Brain pericyte (primary cell): ENCODE data around the gene METTL2A.
"Not testable (repeated sequence)": the region's sequence is repeated elsewhere in the genome, so short reads cannot be mapped to it uniquely, and the experiment has no call there.

Source experiments
- DNase-seq: peaks from one replicate; pipeline ENCODE4 v3.0.0-alpha.2; 2012; ENCODE audit warnings: low read depth, low spot score

Gene METTL2A

DNA sequence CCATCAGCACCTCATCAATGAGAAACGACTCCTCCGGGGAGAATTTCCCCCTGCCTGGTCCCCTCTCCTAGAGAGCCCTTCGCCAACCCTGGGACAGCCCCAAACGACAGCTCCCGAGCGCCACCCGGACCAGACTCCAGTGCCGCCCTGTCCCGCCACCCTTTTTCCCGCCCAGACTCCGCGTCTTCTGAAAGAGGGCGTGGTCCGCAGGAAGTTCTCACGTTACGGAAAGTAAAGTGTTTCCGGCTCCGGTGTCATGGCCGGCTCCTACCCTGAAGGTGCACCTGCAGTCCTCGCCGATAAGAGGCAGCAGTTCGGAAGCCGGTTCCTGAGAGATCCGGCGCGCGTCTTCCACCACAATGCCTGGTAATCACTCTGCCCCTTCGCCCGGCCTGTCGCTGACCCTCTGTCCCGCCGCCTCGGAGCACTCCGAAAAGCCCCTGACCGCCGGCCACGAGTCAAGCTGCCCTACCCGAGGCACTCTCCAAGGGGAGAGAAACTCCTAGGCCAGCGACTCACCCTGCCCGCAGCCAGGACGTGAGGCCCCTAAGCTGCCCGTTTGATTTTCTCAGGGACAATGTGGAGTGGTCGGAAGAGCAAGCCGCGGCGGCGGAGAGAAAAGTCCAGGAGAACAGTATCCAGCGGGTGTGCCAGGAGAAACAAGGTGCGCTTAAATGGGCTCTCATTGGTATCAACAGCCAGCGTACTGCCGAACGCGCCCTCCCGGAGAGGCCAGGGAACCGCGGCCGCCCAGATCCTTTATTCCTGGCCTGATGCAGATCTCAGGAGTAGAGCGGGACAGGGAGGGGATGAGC is at the start of gene METTL2A:
Gene METTL2A, plus strand, starts transcription at position 251 of the 815 bp plus-strand sequence. Its CDS starts 6 bp downstream, at position 257.
- peak; percentile 1 for DNase-seq

- DNase-seq: no peak
Observed at GRCh38 chr17:62380253-62380652, 43.4 kb upstream of the METTL2A start, which contains the start of gene EFCAB3. EFCAB3 (plus strand) TSS chr17:62380553; CDS start chr17:62382980, 2,427 bp downstream.

DNA sequence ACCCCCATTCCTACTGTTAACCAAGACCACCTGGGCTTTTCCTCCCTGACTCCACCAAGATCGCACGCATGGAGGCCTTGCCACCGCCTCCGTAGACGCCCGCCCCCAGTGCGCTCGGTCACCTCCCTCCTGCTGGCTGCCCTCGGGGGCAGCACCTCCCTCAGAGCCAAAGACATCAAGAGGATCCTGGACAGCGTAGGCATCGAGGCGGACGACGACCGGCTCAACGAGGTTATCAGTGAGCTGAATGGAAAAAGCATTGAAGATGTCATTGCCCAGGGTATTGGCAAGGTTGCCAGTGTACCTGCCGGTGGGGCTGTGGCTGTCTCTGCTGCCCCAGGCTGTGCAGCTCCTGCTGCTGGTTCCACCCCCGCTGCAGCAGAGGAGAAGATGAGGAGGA is 42.1 kb upstream of the METTL2A start:
- DNase-seq: no peak

DNA sequence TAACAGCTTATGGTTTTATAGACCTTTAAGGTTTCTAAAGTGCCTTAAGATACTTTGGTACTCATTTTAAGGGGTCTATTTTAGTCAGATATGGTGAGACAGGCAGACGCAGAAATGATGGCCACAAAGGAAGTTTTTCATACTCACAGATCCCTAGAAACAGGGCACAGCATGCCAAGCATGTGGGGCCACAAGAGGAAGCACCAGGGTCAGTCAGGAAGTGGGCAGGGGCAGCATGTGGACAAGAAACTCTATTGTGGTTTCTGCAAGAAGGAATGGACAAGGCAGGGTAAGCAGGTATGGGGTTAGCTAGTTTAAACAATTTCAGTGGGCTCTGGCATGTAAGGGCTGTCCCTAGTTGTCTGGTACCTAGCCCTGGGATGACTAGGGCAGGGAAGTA is 34.8 kb upstream of the METTL2A start:
- DNase-seq: no peak

DNA sequence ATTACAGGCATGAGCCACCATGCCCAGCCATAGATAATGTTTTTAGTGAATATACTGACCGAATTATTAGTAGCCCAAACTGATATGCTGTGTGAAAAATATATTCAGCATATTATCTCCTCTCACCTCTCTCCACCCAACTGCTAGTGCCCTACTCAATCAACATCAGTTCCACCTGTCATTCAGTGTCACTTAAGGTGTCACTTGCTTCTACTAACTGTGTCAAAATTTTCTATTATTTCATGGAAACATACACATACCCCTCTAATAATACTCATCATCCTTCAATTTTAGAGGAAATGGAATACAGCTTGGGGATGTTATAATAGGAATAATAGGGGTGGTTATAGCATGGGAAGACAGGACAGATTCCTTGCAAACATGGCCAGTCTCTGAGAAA is 30.8 kb upstream of the METTL2A start:
- DNase-seq: no peak

GRCh38 chr17:62398891-62399290 is 24.8 kb upstream of the METTL2A start:
- DNase-seq: no peak

GRCh38 chr17:62405451-62405850 is 18.2 kb upstream of the METTL2A start:
- DNase-seq: no peak

- DNase-seq: not testable (repeated sequence)
Observed at GRCh38 chr17:62413090-62413489, 10.6 kb upstream of the METTL2A start.

DNA sequence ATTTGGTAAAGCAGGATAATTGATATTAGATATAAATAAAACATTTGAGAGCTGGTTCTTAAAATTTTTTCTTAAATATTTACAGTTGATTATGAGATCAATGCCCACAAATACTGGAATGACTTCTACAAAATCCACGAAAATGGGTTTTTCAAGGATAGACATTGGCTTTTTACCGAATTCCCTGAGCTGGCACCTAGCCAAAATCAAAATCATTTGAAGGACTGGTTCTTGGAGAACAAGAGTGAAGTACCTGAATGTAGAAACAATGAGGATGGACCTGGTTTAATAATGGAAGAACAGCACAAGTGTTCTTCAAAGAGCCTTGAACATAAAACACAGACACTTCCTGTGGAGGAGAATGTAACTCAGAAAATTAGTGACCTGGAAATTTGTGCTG is 2.5 kb downstream of the METTL2A start:
- DNase-seq: not testable (repeated sequence)

DNA sequence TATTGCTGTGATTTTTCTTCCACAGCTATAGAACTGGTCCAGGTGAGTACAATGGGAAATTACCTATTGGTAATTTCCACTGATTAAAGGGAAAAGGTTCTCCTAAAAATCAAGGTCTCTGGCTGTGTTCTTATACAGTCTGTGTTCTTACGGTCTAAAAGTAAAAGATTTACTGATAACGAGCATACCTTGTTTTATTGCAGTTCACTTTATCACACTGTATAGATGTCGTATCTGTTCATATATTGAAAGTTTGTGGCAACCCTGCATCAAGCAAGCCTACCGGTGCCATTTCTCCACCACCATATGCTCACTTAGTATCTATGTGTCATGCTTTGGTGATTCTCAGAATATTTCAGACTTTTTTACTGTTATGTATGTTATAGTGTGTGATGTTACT is 11.6 kb downstream of the METTL2A start:
- DNase-seq: not testable (repeated sequence)

DNA sequence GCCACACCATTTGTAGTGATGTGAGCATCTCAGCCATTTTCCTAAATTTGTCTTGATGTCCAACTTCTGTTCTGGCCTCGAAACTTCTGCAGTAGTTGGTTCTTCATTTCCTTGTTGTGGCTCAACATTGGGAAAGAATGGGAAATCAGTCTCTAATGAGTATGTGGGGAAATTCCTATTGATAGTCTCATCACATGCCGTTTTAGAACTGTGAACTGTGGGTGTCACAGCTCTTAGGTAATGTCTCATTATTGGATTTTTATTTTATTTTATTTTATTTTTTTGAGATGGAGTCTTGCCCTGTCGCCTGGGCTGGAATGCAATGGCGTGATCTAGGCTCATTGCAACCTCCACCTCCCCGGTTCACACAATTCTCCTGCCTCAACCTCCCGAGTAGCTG is 17.5 kb downstream of the METTL2A start:
- DNase-seq: not testable (repeated sequence)

DNA sequence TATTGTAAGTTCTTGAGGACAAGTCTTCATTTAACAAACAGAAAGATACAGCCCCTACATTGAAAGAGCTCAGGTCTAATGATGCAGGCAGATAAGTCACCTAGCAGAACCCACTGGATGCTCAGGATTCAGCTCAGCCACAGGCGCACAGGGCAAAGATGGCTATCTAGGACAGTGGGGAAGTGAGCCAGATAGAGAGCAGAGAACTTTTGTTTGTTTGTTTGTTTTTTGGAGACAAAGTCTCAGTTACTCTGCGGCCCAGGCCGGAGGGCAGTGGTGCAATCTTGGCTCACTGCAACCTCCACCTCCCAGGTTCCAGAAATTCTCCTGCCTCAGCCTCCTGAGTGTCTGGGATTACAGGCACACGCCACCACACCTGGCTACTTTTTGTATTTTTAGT is 20.4 kb downstream of the METTL2A start:
- no peak for DNase-seq

- not testable (repeated sequence) for DNase-seq
Observed at GRCh38 chr17:62445791-62446190, 22.1 kb downstream of the METTL2A start.

DNA sequence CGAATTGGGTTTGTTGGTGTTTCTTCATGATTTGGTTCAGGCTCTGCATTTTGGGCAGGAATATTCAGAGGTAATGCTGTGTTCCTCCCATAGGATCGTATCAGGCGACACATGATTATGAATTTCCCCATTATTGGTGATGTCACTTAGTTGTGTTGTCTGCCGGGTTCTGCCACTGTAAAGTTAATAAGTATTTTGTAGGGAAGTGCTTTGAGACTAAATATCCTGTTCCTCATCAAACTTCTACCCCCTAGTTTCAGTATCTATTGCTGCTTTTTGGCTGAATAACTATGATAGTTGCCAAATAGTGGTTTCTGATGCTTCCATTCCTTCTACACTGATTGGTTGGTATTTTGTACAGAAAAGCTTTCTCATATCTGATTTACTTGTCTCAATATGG is 28.5 kb downstream of the METTL2A start:
- DNase-seq: not testable (repeated sequence)

- not testable (repeated sequence) for DNase-seq
Observed at GRCh38 chr17:62453041-62453440, 29.3 kb downstream of the METTL2A start.

- DNase-seq: not testable (repeated sequence)
Observed at GRCh38 chr17:62453656-62454055, 30.0 kb downstream of the METTL2A start.

DNA sequence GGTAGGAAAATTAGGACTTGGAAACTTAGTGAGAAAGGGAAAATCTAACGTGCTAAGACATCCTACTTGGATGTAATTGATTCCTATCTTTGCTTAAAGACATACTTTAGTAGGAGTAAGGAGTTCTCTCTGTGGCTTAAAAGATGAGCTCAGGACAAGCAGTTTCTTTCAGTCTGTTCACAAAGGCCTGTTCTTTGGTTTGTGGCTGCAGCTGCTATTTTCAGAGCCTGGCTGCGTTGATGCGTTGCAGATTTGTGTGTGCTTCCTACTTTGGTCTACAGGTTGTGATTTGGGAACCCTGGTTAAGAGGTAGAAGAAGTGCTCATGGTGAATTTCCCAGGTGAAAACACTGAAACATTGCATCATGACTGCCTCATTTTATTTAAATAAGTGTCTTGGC is 30.4 kb downstream of the METTL2A start:
- not testable (repeated sequence) for DNase-seq

- DNase-seq: no peak
Observed at GRCh38 chr17:62456016-62456415, 32.3 kb downstream of the METTL2A start.

GRCh38 chr17:62458483-62458882 is 34.8 kb downstream of the METTL2A start:
- DNase-seq: not testable (repeated sequence)

DNA sequence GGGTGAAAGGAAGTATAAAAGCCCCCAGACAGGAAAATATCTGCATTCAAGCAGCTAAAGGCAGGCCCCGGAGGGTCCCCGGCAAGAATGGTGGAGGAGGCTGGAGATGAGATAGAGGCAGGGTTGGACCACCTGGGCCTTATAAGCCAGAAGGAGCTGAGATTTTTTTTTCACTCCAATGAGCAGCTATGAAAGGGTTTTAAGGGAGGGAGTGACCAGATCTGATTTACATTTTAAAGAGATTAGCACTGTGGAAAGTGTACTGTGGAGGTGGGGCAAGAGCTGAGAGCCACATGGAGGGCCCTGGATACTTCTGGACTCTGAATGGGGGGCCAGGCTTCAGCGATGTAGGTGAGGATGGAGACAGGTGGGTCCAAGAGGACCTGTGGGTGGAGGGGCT is 40.7 kb downstream of the METTL2A start:
- DNase-seq: not testable (repeated sequence)

DNA sequence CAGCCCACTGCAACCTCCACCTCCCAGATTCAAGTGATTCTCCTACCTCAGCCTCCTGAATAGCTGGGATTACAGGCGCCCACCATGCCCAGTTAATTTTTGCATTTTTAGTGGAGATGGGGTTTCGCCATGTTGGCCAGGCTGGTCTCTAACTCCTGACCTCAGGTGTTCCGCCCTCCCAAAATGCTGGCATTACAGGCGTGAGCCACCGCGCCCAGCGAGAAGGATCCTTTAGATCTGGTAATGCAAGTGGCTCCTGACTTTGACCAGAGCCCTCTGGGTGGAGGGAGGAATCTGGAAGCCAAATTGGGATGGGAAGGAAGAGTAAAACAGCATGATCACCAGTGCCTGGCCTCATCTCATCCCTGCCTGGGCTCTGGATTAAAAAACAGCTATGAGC is 41.6 kb downstream of the METTL2A start:
- not testable (repeated sequence) for DNase-seq

DNA sequence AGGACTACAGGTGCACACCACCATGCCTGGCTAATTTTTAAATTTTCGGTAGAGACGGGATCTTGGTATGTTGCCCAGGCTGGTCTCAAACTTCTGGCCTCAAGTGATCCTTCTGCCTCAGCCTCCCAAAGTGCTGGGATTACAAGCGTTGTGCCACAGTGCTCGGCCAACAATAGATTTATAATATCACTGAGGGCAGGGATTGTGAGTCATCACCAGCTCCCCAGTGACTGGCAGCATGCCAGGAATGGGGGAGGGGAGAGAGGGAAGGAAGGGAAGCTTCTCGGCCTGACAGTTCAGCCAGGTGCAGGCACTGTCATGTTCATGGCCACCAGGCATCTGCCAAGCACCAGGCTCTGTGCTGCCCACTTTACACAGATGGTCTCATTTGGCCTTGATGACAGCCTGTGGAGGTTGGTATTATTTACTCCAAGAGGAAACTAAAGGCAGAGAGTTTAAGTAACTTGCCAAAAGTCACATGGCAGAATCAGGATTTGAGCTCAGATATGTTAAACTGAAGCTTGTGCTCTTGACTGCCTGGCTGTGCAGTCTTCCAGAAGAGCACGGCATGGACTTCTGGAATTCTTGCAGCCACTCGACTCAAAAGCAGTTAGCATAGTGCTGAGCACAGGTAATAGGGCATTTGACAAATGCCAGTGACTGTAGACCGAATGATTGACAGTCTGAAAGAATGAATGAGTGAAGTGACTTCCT is 47.1 kb downstream of the METTL2A start:
- peak; percentile 32 for DNase-seq
